ENCODE measurements around the gene FYB1. TPM values are rescaled to one million over a fixed set of nuclear protein-coding genes. Genes with fewer than 3 reads are reported as not detected.

The FYB1 gene
- total and polyA plus RNA-seq, 2 of the 4 experiments (the other 2 are of a cell fraction), result not detected

DNA sequence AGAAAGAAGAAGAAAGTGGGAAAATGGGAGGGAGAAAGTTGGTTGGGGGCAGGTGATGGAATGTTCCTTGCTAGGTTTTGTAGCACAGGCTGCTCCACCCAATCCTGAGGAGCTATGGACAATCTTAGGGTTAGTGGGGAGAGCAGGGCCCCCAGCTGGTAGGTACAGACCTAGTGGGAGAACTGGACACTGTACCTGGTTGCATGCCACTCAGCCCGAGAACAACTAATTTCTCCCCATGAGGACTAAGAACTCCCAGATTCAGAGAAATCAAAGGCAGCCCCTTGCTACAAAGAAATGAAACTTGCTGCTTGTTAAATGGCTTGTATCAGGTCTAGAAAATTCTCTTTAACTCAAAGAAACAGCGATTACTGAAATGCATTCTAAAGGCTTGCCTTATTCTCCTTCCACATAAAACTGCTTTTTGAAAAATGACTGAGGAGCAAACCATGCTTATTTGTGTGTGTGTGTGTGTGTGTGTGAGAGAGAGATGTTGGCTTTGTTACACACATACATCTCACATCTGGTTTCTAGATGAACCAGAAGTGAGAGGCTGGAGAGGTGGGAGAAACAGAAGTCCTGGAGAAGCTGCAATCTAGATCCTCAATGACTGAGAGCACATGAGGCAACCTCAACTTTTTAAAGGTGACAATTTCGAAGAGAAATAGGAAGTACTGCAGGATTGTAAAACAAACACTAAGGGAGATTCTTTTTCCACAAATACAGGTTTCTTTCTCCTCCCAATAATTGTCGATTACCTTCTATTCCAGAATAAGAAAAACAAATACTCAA is 28.9 kb downstream of the FYB1 start:
- ChIA-PET CTCF (no interaction called here), POLR2A (ENCODE audit: unreplicated experiment) (no interaction called here)
- Histone ChIP-seq H4K5ac (ENCODE audit: low read depth, low read length) (no peak overlapping the region), H3K14ac (replicated peaks; ENCODE audit: low read depth, low read length) (no peak overlapping the region), H2BK20ac (ENCODE audit: low read depth, low read length) (no peak overlapping the region), H4K8ac (ENCODE audit: low read depth in 2 of 2, low read length in 2 of 2) (no peak overlapping the region), H3K79me1 (ENCODE audit: low read depth in 1 of 2, low read length in 2 of 2) (no peaks in the 10 kb centered on the region), H3K4ac (ENCODE audit: low read depth, low read length) (no peak overlapping the region), H3K4me3 (ENCODE audit: insufficient read depth, low read depth, low read length) (no peak overlapping the region), H4K91ac (ENCODE audit: insufficient read depth, low read depth, low read length) (no peak overlapping the region), H3K36me3 (ENCODE audit: control insufficient read depth, insufficient read depth, low read length) (no peaks in the 10 kb centered on the region), H3K9me3 (ENCODE audit: control insufficient read depth, insufficient read depth, low read length) (no peaks in the 10 kb centered on the region), H3K9me1 (ENCODE audit: insufficient read depth, low read length) (no peaks in the 10 kb centered on the region), H2AK5ac (ENCODE audit: low read depth, low read length) (no peak overlapping the region), H3K23ac (ENCODE audit: low read depth, low read length) (no peak overlapping the region), H2BK120ac (ENCODE audit: low read depth, low read length) (no peak overlapping the region), H3K4me1 (ENCODE audit: control insufficient read depth, insufficient read depth, low read length) (no peaks in the 10 kb centered on the region), H4K20me1 (ENCODE audit: insufficient read depth, low read length) (no peaks in the 10 kb centered on the region), H2BK5ac (ENCODE audit: low read depth, low read length, poor library complexity, severe bottlenecking) (no peak overlapping the region), H3K18ac (ENCODE audit: low read depth, low read length) (no peak overlapping the region), H3K27ac (ENCODE audit: insufficient read depth, low read length) (no peak overlapping the region), H3K9ac (ENCODE audit: low read depth, low read length) (no peak overlapping the region), H2AFZ (replicated peaks; ENCODE audit: low read length, poor library complexity) (no peak overlapping the region), H2BK15ac (ENCODE audit: low read depth, low read length) (no peak overlapping the region), H3K27me3 (ENCODE audit: control insufficient read depth, insufficient read depth, low read length) (peaks cover 17% of the 10 kb centered on the region), H3K56ac (ENCODE audit: extremely low read depth, insufficient read depth, low read length) (no peak overlapping the region), H3K4me2 (ENCODE audit: low read depth, low read length) (no peak overlapping the region), H2AK9ac (replicated peaks; ENCODE audit: low read depth, low read length, poor library complexity) (no peak overlapping the region)
- no peak for TF ChIP-seq FOS (IDR thresholded peaks at IDR 0.05; ENCODE audit: low read depth, low read length)
- TF ChIP-seq CHD1 (IDR thresholded peaks at IDR 0.05; ENCODE audit: low read depth, low read length), result no peak
- TF ChIP-seq BHLHE40 (IDR thresholded peaks at IDR 0.05; ENCODE audit: low read depth, low read length), result no peak
- TF ChIP-seq MAZ (IDR thresholded peaks at IDR 0.05; ENCODE audit: borderline replicate concordance, low read depth, low read length), result no peak
- no peak for TF ChIP-seq CEBPB (IDR thresholded peaks at IDR 0.05; ENCODE audit: low read depth, low read length)
- no peak for TF ChIP-seq RFX5 (IDR thresholded peaks at IDR 0.05; ENCODE audit: low read depth, low read length)
- TF ChIP-seq NFE2L2 (IDR thresholded peaks at IDR 0.05; ENCODE audit: low read depth, low read length), result no peak
- no peak for TF ChIP-seq RAD21 (IDR thresholded peaks at IDR 0.05; ENCODE audit: low read length)
- TF ChIP-seq, protein P1, sequence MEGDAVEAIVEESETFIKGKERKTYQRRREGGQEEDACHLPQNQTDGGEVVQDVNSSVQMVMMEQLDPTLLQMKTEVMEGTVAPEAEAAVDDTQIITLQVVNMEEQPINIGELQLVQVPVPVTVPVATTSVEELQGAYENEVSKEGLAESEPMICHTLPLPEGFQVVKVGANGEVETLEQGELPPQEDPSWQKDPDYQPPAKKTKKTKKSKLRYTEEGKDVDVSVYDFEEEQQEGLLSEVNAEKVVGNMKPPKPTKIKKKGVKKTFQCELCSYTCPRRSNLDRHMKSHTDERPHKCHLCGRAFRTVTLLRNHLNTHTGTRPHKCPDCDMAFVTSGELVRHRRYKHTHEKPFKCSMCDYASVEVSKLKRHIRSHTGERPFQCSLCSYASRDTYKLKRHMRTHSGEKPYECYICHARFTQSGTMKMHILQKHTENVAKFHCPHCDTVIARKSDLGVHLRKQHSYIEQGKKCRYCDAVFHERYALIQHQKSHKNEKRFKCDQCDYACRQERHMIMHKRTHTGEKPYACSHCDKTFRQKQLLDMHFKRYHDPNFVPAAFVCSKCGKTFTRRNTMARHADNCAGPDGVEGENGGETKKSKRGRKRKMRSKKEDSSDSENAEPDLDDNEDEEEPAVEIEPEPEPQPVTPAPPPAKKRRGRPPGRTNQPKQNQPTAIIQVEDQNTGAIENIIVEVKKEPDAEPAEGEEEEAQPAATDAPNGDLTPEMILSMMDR (conservative IDR thresholded peaks at IDR 0.05; ENCODE audit: low read depth, low read length), result no peak
- TF ChIP-seq POLR2A (IDR thresholded peaks at IDR 0.05; ENCODE audit: low read depth, low read length), result no peak
- no peak for TF ChIP-seq RCOR1 (IDR thresholded peaks at IDR 0.05; ENCODE audit: insufficient replicate concordance, low read length)
- TF ChIP-seq, protein P2, sequence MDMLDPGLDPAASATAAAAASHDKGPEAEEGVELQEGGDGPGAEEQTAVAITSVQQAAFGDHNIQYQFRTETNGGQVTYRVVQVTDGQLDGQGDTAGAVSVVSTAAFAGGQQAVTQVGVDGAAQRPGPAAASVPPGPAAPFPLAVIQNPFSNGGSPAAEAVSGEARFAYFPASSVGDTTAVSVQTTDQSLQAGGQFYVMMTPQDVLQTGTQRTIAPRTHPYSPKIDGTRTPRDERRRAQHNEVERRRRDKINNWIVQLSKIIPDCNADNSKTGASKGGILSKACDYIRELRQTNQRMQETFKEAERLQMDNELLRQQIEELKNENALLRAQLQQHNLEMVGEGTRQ (IDR thresholded peaks at IDR 0.05; ENCODE audit: low read depth, low read length), result no peak
- no peak for TF ChIP-seq MXI1 (IDR thresholded peaks at IDR 0.05; ENCODE audit: borderline replicate concordance, low read depth, low read length)
- no peak for TF ChIP-seq MAFK (IDR thresholded peaks at IDR 0.05; ENCODE audit: low read depth, low read length)
- TF ChIP-seq, protein P3, sequence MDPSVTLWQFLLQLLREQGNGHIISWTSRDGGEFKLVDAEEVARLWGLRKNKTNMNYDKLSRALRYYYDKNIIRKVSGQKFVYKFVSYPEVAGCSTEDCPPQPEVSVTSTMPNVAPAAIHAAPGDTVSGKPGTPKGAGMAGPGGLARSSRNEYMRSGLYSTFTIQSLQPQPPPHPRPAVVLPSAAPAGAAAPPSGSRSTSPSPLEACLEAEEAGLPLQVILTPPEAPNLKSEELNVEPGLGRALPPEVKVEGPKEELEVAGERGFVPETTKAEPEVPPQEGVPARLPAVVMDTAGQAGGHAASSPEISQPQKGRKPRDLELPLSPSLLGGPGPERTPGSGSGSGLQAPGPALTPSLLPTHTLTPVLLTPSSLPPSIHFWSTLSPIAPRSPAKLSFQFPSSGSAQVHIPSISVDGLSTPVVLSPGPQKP (IDR thresholded peaks at IDR 0.05; ENCODE audit: borderline replicate concordance, low read depth, low read length), result no peak
- no peak for TF ChIP-seq SMC3 (IDR thresholded peaks at IDR 0.05; ENCODE audit: low read depth, low read length)
- no peak for ATAC-seq (ENCODE audit: low read depth)
- DNase-seq, result no peak
- WGBS, 2 experiments (ENCODE audit: extremely low coverage in 2 of 2, insufficient read length in 1 of 2), result no CpG with 5 or more reads among the region's 4 CpGs
- BruUV-seq (replicated peaks), result no TSS peak
- dilution Hi-C loops (cut with HindIII; ENCODE audit: low sequenced_read_pairs, unreplicated experiment) (no loop called here), intact Hi-C loops (cut with micrococcal nuclease) (no loop called here), in situ Hi-C loops (cut with MboI; ENCODE audit: low sequenced_read_pairs) (no loop called here)
